Measurements from ENCODE around the gene PMP22. TPM values are rescaled to one million over a fixed set of nuclear protein-coding genes. Genes with fewer than 3 reads are reported as not detected.

PMP22 gene
- total and polyA plus RNA-seq, 2 donors (not counting 3 experiments of a cell fraction or from before 2014, with no cell fraction given): 67.2 to 103 TPM

DNA sequence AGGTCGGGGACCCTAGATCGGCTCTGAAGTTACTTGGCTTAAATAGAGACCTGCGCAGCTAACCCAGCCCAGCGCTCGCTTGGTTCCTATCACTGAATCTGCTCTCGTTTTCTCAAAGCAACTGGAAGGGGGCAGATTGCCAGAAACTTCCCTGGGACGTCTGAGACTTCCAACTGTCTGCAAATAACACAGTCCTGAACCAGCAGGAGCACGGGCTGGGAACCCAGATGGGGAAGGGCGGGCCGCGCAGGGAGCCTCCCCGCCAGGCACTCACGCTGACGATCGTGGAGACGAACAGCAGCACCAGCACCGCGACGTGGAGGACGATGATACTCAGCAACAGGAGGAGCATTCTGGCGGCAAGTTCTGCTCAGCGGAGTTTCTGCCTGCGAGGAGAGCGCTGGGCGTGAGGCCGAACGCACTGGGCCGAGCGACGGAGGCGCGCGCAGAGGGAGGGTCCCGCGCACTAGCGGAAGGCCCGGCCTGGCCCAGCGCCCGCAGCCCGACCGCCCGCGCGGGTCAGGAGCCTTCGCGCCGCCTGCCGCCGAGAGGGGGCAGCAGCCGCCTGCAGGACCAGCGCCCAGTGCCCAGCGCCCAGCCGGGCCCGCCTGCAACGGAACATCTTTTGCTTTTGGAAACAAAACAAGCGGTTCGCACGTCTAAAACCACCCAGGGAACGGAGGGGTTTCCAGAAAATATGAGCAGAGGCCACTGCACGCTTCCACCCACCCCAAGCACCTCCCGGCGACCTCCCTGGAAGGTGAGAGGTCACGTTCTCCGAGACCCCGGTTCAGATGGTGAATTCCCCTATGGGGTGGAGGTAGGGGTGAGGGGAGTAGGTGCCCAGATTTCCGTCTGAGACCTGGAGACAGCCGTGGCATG lies 4.5 kb downstream of the PMP22 start:
- dilution Hi-C loops (cut with MboI; ENCODE audit: extremely low pct_ligation_motif_present, low sequenced_read_pairs) (no loop called here), intact Hi-C loops (cut with micrococcal nuclease) (loop anchor here (1.0 to 2.0 kb wide), 4 partner anchors 185 to 684 kb away; partner anchors contain the start of gene ADORA2B)
- TF ChIP-seq, protein P1, sequence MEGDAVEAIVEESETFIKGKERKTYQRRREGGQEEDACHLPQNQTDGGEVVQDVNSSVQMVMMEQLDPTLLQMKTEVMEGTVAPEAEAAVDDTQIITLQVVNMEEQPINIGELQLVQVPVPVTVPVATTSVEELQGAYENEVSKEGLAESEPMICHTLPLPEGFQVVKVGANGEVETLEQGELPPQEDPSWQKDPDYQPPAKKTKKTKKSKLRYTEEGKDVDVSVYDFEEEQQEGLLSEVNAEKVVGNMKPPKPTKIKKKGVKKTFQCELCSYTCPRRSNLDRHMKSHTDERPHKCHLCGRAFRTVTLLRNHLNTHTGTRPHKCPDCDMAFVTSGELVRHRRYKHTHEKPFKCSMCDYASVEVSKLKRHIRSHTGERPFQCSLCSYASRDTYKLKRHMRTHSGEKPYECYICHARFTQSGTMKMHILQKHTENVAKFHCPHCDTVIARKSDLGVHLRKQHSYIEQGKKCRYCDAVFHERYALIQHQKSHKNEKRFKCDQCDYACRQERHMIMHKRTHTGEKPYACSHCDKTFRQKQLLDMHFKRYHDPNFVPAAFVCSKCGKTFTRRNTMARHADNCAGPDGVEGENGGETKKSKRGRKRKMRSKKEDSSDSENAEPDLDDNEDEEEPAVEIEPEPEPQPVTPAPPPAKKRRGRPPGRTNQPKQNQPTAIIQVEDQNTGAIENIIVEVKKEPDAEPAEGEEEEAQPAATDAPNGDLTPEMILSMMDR (IDR thresholded peaks at IDR 0.05; ENCODE audit: extremely low read depth in 1 of 2, insufficient read depth in 1 of 2, low read depth in 1 of 2, low read length in 2 of 2): peak; percentile 68 to 94
- TF ChIP-seq MYC (IDR thresholded peaks at IDR 0.05; ENCODE audit: low read depth, low read length): no peak
- peak; percentile 74 for TF ChIP-seq POLR2A (IDR thresholded peaks at IDR 0.05; ENCODE audit: low read depth, low read length)
- TF ChIP-seq POLR2AphosphoS5 (IDR thresholded peaks at IDR 0.05; ENCODE audit: insufficient read depth, low read depth, low read length): peak; percentile 77
- TF ChIP-seq, protein P2, sequence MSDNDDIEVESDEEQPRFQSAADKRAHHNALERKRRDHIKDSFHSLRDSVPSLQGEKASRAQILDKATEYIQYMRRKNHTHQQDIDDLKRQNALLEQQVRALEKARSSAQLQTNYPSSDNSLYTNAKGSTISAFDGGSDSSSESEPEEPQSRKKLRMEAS (IDR thresholded peaks at IDR 0.05; ENCODE audit: insufficient read depth, insufficient read length): no peak

More for the DNA sequence above, 4.5 kb downstream of the PMP22 start:
- Histone ChIP-seq H3K36me3 (ENCODE audit: control insufficient read depth in 2 of 2, extremely low read depth in 1 of 2, insufficient read depth in 2 of 2, low read length in 2 of 2) (peaks cover 0 to 9% of the 10 kb centered on the region in 2 experiments), H3K27ac (ENCODE audit: insufficient read depth, low read depth, low read length) (peak overlapping the region; percentile 59), H3K9ac (replicated peaks; ENCODE audit: extremely low read depth, insufficient read depth, low read length) (peak overlapping the region; percentile 73), H3K9me1 (replicated peaks; ENCODE audit: control insufficient read depth, extremely low read depth, insufficient read depth, low read length) (no peaks in the 10 kb centered on the region), H4K20me1 (replicated peaks; ENCODE audit: control insufficient read depth, extremely low read depth, insufficient read depth, low read length) (no peaks in the 10 kb centered on the region), H3K4me3 (replicated peaks in 1 of 3; ENCODE audit: insufficient read depth in 1 of 3, low read depth in 1 of 3, low read length in 3 of 3) (peak overlapping the region; percentile 50 to 82 (median 67)), H2AFZ (ENCODE audit: low read depth, low read length) (peak overlapping the region; percentile 99), H3K4me1 (ENCODE audit: control insufficient read depth, extremely low read depth, insufficient read depth, low read length) (peaks cover 30% of the 10 kb centered on the region), H3K9me3 (replicated peaks; ENCODE audit: control insufficient read depth, insufficient read depth, low read length) (no peaks in the 10 kb centered on the region), H3K27me3 (ENCODE audit: control insufficient read depth in 2 of 2, insufficient read depth in 2 of 2, low read length in 2 of 2) (peaks cover 0 to 2% of the 10 kb centered on the region in 2 experiments), H3K79me2 (ENCODE audit: control insufficient read depth, insufficient read depth, low read length) (peaks cover 33% of the 10 kb centered on the region), H3K4me2 (ENCODE audit: insufficient read depth, low read length) (peak overlapping the region; percentile 77)
- CTCF ChIA-PET: interaction anchor here (1.0 to 11.6 kb wide), 7 partner anchors 30 to 250 kb away, joined by 3 to 410 read pairs (median 12); no protein-coding TSS in a partner anchor
- POLR2A ChIA-PET: interaction anchor here (2.1 kb wide), 1 partner anchor 242 kb away, joined by 4 read pairs; no protein-coding TSS in a partner anchor
- DNase-seq (ENCODE audit: low read depth, low spot score) (peak; percentile 89), FAIRE-seq (peak; percentile 92)
- BruUV-seq (replicated peaks): TSS peak; percentile 26
